ENCODE measurements around the gene HDDC2.
"Not testable (repeated sequence)": the region's sequence is repeated elsewhere in the genome, so short reads cannot be mapped to it uniquely, and the experiment has no call there.

HDDC2 gene

GRCh38 chr6:125294036-125294435 lies 7.7 kb downstream of the HDDC2 start:
- H4K20me1 ChIP-seq (ENCODE audit: insufficient read depth): no peaks in the 10 kb centered on the region
- no peaks in the 10 kb centered on the region for H3K79me2 ChIP-seq (ENCODE audit: insufficient read depth, low read depth)
- no peak overlapping the region for H2AFZ ChIP-seq (ENCODE audit: low read depth)
- no peak for TF ChIP-seq CTCF (conservative IDR thresholded peaks at IDR 0.05; ENCODE audit: low read depth, low read length)
- no peak overlapping the region for H3K4me3 ChIP-seq (IDR thresholded peaks at IDR 0.05; ENCODE audit: insufficient read depth, low read depth, low read length)
- H3K4me2 ChIP-seq: no peak overlapping the region
- H3K4me1 ChIP-seq (ENCODE audit: low read depth, poor library complexity, severe bottlenecking): no peaks in the 10 kb centered on the region
- H3K27ac ChIP-seq: no peak overlapping the region
- H3K9ac ChIP-seq: no peak overlapping the region
- no peaks in the 10 kb centered on the region for H3K27me3 ChIP-seq (ENCODE audit: insufficient read depth, low read depth)
- no peaks in the 10 kb centered on the region for H3K36me3 ChIP-seq (ENCODE audit: insufficient read depth)

- Histone ChIP-seq H3K9ac (no peak overlapping the region), H4K20me1 (ENCODE audit: insufficient read depth) (no peaks in the 10 kb centered on the region), H2AFZ (ENCODE audit: low read depth) (no peak overlapping the region), H3K27me3 (ENCODE audit: insufficient read depth, low read depth) (no peaks in the 10 kb centered on the region), H3K79me2 (ENCODE audit: insufficient read depth, low read depth) (no peaks in the 10 kb centered on the region), H3K27ac (no peak overlapping the region), H3K4me3 (IDR thresholded peaks at IDR 0.05; ENCODE audit: insufficient read depth, low read depth, low read length) (no peak overlapping the region), H3K36me3 (ENCODE audit: insufficient read depth) (no peaks in the 10 kb centered on the region), H3K4me1 (ENCODE audit: low read depth, poor library complexity, severe bottlenecking) (no peaks in the 10 kb centered on the region), H3K4me2 (no peak overlapping the region)
- TF ChIP-seq CTCF (conservative IDR thresholded peaks at IDR 0.05; ENCODE audit: low read depth, low read length): no peak
These were observed 8.2 kb downstream of the HDDC2 start for GRCh38 chr6:125293587-125293986.

GRCh38 chr6:125287718-125288117 lies 14.0 kb downstream of the HDDC2 start:
- Histone ChIP-seq H3K9ac (no peak overlapping the region), H3K4me2 (no peak overlapping the region), H3K4me1 (ENCODE audit: low read depth, poor library complexity, severe bottlenecking) (no peaks in the 10 kb centered on the region), H3K27me3 (ENCODE audit: insufficient read depth, low read depth) (no peaks in the 10 kb centered on the region), H4K20me1 (ENCODE audit: insufficient read depth) (no peaks in the 10 kb centered on the region), H2AFZ (ENCODE audit: low read depth) (no peak overlapping the region), H3K36me3 (ENCODE audit: insufficient read depth) (no peaks in the 10 kb centered on the region), H3K4me3 (IDR thresholded peaks at IDR 0.05; ENCODE audit: insufficient read depth, low read depth, low read length) (no peak overlapping the region), H3K27ac (no peak overlapping the region), H3K79me2 (ENCODE audit: insufficient read depth, low read depth) (no peaks in the 10 kb centered on the region)
- no peak for TF ChIP-seq CTCF (conservative IDR thresholded peaks at IDR 0.05; ENCODE audit: low read depth, low read length)

- Histone ChIP-seq H3K4me1 (ENCODE audit: low read depth, poor library complexity, severe bottlenecking) (no peaks in the 10 kb centered on the region), H3K27ac (no peak overlapping the region), H3K4me3 (IDR thresholded peaks at IDR 0.05; ENCODE audit: insufficient read depth, low read depth, low read length) (no peak overlapping the region), H4K20me1 (ENCODE audit: insufficient read depth) (no peaks in the 10 kb centered on the region), H3K4me2 (no peak overlapping the region), H3K36me3 (ENCODE audit: insufficient read depth) (no peaks in the 10 kb centered on the region), H3K79me2 (ENCODE audit: insufficient read depth, low read depth) (no peaks in the 10 kb centered on the region), H3K9ac (no peak overlapping the region), H3K27me3 (ENCODE audit: insufficient read depth, low read depth) (no peaks in the 10 kb centered on the region), H2AFZ (ENCODE audit: low read depth) (no peak overlapping the region)
- no peak for TF ChIP-seq CTCF (conservative IDR thresholded peaks at IDR 0.05; ENCODE audit: low read depth, low read length)
These were observed 15.8 kb downstream of the HDDC2 start for GRCh38 chr6:125285936-125286335.

GRCh38 chr6:125285353-125285752 lies 16.4 kb downstream of the HDDC2 start:
- TF ChIP-seq CTCF (conservative IDR thresholded peaks at IDR 0.05; ENCODE audit: low read depth, low read length): no peak
- no peaks in the 10 kb centered on the region for H4K20me1 ChIP-seq (ENCODE audit: insufficient read depth)
- H3K79me2 ChIP-seq (ENCODE audit: insufficient read depth, low read depth): no peaks in the 10 kb centered on the region
- peaks cover 1% of the 10 kb centered on the region for H3K4me1 ChIP-seq (ENCODE audit: low read depth, poor library complexity, severe bottlenecking)
- no peak overlapping the region for H3K4me2 ChIP-seq
- H3K27ac ChIP-seq: no peak overlapping the region
- H3K36me3 ChIP-seq (ENCODE audit: insufficient read depth): no peaks in the 10 kb centered on the region
- H3K4me3 ChIP-seq (IDR thresholded peaks at IDR 0.05; ENCODE audit: insufficient read depth, low read depth, low read length): no peak overlapping the region
- no peak overlapping the region for H3K9ac ChIP-seq
- no peaks in the 10 kb centered on the region for H3K27me3 ChIP-seq (ENCODE audit: insufficient read depth, low read depth)
- H2AFZ ChIP-seq (ENCODE audit: low read depth): no peak overlapping the region

- H2AFZ ChIP-seq (ENCODE audit: low read depth); H3K27me3 ChIP-seq (ENCODE audit: insufficient read depth, low read depth); H3K4me2 ChIP-seq; H3K36me3 ChIP-seq (ENCODE audit: insufficient read depth); H3K4me1 ChIP-seq (ENCODE audit: low read depth, poor library complexity, severe bottlenecking); H3K79me2 ChIP-seq (ENCODE audit: insufficient read depth, low read depth); H3K27ac ChIP-seq; H3K9ac ChIP-seq; H4K20me1 ChIP-seq (ENCODE audit: insufficient read depth); H3K4me3 ChIP-seq (IDR thresholded peaks at IDR 0.05; ENCODE audit: insufficient read depth, low read depth, low read length): not testable (repeated sequence)
These were observed 19.3 kb downstream of the HDDC2 start for GRCh38 chr6:125282470-125282869.

Data from KMS-11 (cell line).